Neuronal stem cell (in vitro differentiated cells): ENCODE results near the gene ANKIB1.
"Not testable (repeated sequence)": the region's sequence is repeated elsewhere in the genome, so short reads cannot be mapped to it uniquely, and the experiment has no call there.

Experiments
- DNase-seq: peaks from one replicate; pipeline ENCODE4 v3.0.0-alpha.2; 2013; ENCODE audit warnings: low spot score
- H2AFZ ChIP-seq: one replicate; pipeline ENCODE4 v1.6.1; 2013; ENCODE audit warnings: mild to moderate bottlenecking, low read length, inconsistent platforms
- H2AK5ac ChIP-seq: 2 replicates; pipeline ENCODE4 v1.6.1; 2013; ENCODE audit warnings: low read depth, mild to moderate bottlenecking, inconsistent platforms, low read length, moderate library complexity, mixed read lengths
- H2BK120ac ChIP-seq: 2 replicates; pipeline ENCODE4 v1.6.1; 2013; ENCODE audit warnings: low read depth, mild to moderate bottlenecking, inconsistent platforms, low read length, moderate library complexity, mixed read lengths
- H2BK12ac ChIP-seq: one replicate; pipeline ENCODE4 v1.6.1; 2013; ENCODE audit warnings: low read length, inconsistent platforms
- H2BK15ac ChIP-seq: 2 replicates; pipeline ENCODE4 v1.6.1; 2013; ENCODE audit warnings: mild to moderate bottlenecking, low read length, inconsistent platforms, mixed read lengths
- H2BK5ac ChIP-seq: one replicate; pipeline ENCODE4 v1.6.1; 2013; ENCODE audit warnings: inconsistent platforms, mild to moderate bottlenecking, low read length, moderate library complexity
- H3K14ac ChIP-seq: one replicate; pipeline ENCODE4 v1.6.1; 2013; ENCODE audit warnings: low read length, inconsistent platforms
- H3K18ac ChIP-seq: 2 replicates; pipeline ENCODE4 v1.6.1; 2013; ENCODE audit warnings: low read length, inconsistent platforms
- H3K23ac ChIP-seq: 2 replicates; pipeline ENCODE4 v1.6.1; 2013; ENCODE audit warnings: low read depth, mild to moderate bottlenecking, mixed read lengths, low read length, inconsistent platforms; ENCODE audit not compliant: poor library complexity
- H3K27ac ChIP-seq: replicated peaks from 3 replicates; pipeline ENCODE4 v1.5.1; 2013; ENCODE audit warnings: low read length, inconsistent platforms
- H3K27me3 ChIP-seq, 3 experiments: 2 replicates each; pipeline ENCODE4 v1.6.1; 2013; ENCODE audit warnings: low read length in 3 of 3, mild to moderate bottlenecking in 2 of 3, inconsistent platforms in 1 of 3, low read depth in 1 of 3, mixed read lengths in 1 of 3, moderate library complexity in 1 of 3; ENCODE audit not compliant: control insufficient read depth in 3 of 3, insufficient read depth in 3 of 3
- H3K36me3 ChIP-seq, 2 donors: replicated peaks in 1 of 2; 2 replicates each; pipeline ENCODE4 v1.6.1; 2013; ENCODE audit warnings: low read length in 2 of 2; ENCODE audit not compliant: control insufficient read depth in 2 of 2, insufficient read depth in 2 of 2
- H3K4ac ChIP-seq: 2 replicates; pipeline ENCODE4 v1.6.1; 2013; ENCODE audit warnings: inconsistent platforms, mild to moderate bottlenecking, low read length, moderate library complexity
- H3K4me1 ChIP-seq, 2 donors: 1 replicate in 1 of 2; 2 replicates in 1 of 2; pipeline ENCODE4 v1.6.1; 2013; ENCODE audit warnings: low read length in 2 of 2, low read depth in 1 of 2; ENCODE audit not compliant: control insufficient read depth in 2 of 2, insufficient read depth in 1 of 2
- H3K4me2 ChIP-seq: one replicate; pipeline ENCODE4 v1.6.1; 2013; ENCODE audit warnings: mild to moderate bottlenecking, low read length, inconsistent platforms; ENCODE audit not compliant: insufficient read depth, poor library complexity, severe bottlenecking
- H3K4me3 ChIP-seq, 2 donors: 2 replicates each; pipeline ENCODE4 v1.5.1; 2013; ENCODE audit warnings: low read length in 2 of 2, mild to moderate bottlenecking in 2 of 2, inconsistent platforms in 1 of 2, moderate library complexity in 1 of 2
- H3K79me1 ChIP-seq: one replicate; pipeline ENCODE4 v1.6.1; 2013; ENCODE audit warnings: low read depth, mild to moderate bottlenecking, inconsistent platforms, low read length, moderate library complexity
- H3K9ac ChIP-seq: one replicate; pipeline ENCODE4 v1.6.1; 2013; ENCODE audit warnings: mild to moderate bottlenecking, low read depth, low read length, inconsistent platforms; ENCODE audit not compliant: poor library complexity
- H3K9me3 ChIP-seq, 2 donors: replicated peaks in 1 of 2; 2 replicates each; pipeline versions ENCODE3 to v1.6.1; 2013; ENCODE audit warnings: low read length in 2 of 2, mild to moderate bottlenecking in 2 of 2, inconsistent platforms in 1 of 2, low read depth in 1 of 2, mixed read lengths in 1 of 2, moderate library complexity in 1 of 2; ENCODE audit not compliant: control insufficient read depth in 2 of 2, insufficient read depth in 1 of 2
- H4K8ac ChIP-seq: one replicate; pipeline ENCODE4 v1.6.1; 2013; ENCODE audit warnings: low read depth, mild to moderate bottlenecking, inconsistent platforms, low read length, moderate library complexity
- H4K91ac ChIP-seq: one replicate; pipeline ENCODE4 v1.6.1; 2013; ENCODE audit warnings: low read length, low read depth, mild to moderate bottlenecking, inconsistent platforms; ENCODE audit not compliant: poor library complexity
- WGBS, 2 donors: extraction: QIAGEN DNeasy Blood & Tissue Kit; methylation state at CpG; one replicate each; pipeline ENCODE4 v1.1.7; 2013; ENCODE audit warnings: missing lambda C conversion rate in 2 of 2, mixed read lengths in 1 of 2; ENCODE audit not compliant: insufficient read length in 2 of 2, insufficient replicate concordance in 1 of 2; ENCODE audit errors: extremely low coverage in 2 of 2; 5-methylcytosine and 5-hydroxymethylcytosine counted together

The ANKIB1 gene

DNA sequence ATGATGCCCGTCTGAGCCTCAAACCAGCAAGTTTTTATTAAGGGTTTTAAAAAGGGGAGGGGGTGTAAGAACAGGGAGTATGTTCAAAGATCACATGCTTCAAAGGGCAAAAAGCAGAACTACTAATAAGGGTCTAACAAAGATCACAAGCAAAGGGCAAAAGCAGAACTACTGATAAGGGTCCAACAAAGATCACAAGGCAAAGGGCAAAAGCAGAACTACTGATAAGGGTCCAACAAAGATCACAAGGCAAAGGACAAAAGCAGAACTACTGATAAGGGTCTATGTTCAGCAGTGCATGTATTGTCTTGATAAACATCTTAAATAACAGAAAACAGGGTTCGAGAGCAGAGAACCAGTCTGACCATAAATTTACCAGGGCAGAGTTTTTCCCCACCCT, 196.9 kb downstream of the ANKIB1 start:
- H3K27ac ChIP-seq, H2BK5ac ChIP-seq, H2AFZ ChIP-seq, H2AK5ac ChIP-seq, H3K36me3 ChIP-seq, H3K9ac ChIP-seq, H3K4me3 ChIP-seq, H3K9me3 ChIP-seq, H3K4ac ChIP-seq, H2BK15ac ChIP-seq, H4K8ac ChIP-seq, H3K14ac ChIP-seq, H4K91ac ChIP-seq, H3K18ac ChIP-seq, H3K23ac ChIP-seq, H3K4me1 ChIP-seq, H2BK12ac ChIP-seq, H3K4me2 ChIP-seq, DNase-seq, H2BK120ac ChIP-seq, H3K79me1 ChIP-seq: not testable (repeated sequence)
- WGBS, 2 donors, result no CpG with 5 or more reads among the region's 2 CpGs
- H3K27me3 ChIP-seq, result peaks cover 0 to 14% (median 0%) of the 10 kb centered on the region in 3 experiments

DNA sequence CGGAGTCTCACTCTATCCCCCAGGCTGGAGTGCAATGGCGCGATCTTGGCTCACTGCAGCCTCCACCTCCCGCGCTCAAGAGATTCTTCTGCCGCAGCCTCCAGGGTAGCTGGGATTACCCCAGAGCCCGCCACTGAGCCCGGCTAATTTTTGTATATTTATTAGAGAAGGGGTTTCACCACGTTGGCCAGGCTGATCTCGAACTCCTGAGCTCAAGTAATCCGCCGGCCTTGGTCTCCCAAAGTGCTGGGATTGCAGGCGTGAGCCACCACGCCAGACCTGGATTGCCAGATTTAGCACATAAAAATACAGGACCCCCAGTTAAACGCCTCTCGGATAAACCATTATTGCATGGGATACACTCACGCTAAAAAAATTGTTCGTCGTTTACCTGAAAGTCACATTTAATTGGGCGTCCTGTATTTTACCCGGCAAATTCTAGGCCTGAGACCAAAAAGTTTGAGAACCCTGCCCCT, 201.1 kb downstream of the ANKIB1 start:
- peaks cover 0 to 8% (median 0%) of the 10 kb centered on the region in 3 experiments for H3K27me3 ChIP-seq
- no peak overlapping the region for H4K8ac ChIP-seq
- H3K9ac ChIP-seq, result no peak overlapping the region
- H3K27ac ChIP-seq, result no peak overlapping the region
- peak overlapping the region; percentile 99 for H2AFZ ChIP-seq
- no peak overlapping the region for H2BK15ac ChIP-seq
- H3K9me3 ChIP-seq, result peaks cover 0 to 4% of the 10 kb centered on the region in 2 donors
- no peak overlapping the region for H3K18ac ChIP-seq
- no peak overlapping the region for H2AK5ac ChIP-seq
- no CpG with 5 or more reads among the region's 21 CpGs for WGBS, 2 donors
- no peak overlapping the region for H4K91ac ChIP-seq
- peaks cover 0 to 2% of the 10 kb centered on the region in 2 donors for H3K4me1 ChIP-seq
- DNase-seq, result no peak
- H3K36me3 ChIP-seq, result peaks cover 14 to 34% of the 10 kb centered on the region in 2 donors
- H2BK5ac ChIP-seq, result no peak overlapping the region
- no peak overlapping the region for H3K4ac ChIP-seq
- H3K14ac ChIP-seq, result no peak overlapping the region
- no peak overlapping the region for H3K4me2 ChIP-seq
- peak overlapping the region; percentile 95 for H3K23ac ChIP-seq
- no peak overlapping the region for H2BK12ac ChIP-seq
- H2BK120ac ChIP-seq, result no peak overlapping the region
- H3K79me1 ChIP-seq, result no peaks in the 10 kb centered on the region
- H3K4me3 ChIP-seq, result peak overlapping the region in 1 of 2 donors; percentile 97

DNA sequence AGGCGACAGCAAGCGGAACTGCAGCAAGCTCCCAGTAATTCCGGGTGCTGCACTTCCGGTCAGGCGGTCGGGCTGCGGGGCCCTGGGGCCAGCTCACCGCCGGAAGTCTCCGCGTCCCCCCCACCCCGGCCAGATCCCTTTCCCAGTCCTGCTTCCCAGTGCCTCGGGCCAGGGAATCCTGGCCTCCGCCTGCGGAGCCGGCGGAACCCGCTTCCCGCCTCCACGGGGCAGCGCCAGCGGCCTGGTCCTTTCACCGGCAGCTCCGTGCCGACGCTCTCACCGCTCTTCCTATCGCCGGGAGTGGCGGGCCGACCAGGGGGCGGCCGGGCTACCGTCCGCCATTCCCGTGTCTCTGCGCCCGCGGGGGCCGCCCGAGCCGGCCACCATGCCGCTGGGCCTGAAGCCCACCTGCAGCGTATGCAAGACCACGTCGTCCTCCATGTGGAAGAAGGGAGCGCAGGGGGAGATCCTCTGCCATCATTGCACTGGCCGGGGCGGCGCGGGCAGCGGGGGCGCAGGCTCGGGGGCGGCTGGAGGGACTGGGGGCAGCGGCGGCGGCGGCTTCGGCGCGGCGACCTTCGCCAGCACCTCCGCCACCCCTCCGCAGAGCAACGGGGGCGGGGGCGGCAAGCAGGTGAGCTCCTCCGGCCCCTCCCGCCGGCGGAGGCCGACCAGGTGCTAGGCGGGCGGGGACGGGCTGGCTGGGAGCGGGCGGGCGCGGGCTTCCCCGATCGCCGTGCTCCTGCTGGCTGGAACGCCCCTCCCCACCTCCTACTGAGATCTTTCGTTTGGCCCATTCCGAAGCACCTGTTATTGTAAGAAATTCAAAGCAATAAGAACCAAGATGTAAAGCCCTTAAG, 201.8 kb downstream of the ANKIB1 start, which contains the start of gene GATAD1:
Gene GATAD1 (plus strand): TSS at position 138 of the 860 bp plus-strand sequence. CDS start 248 bp downstream, at position 386.
- no CpG with 5 or more reads among the region's 87 CpGs for WGBS, 2 donors
- H2BK120ac ChIP-seq, result no peak within 1 kb of the TSS
- no peaks in the 10 kb centered on the region for H3K79me1 ChIP-seq
- H2BK12ac ChIP-seq, result no peak within 1 kb of the TSS
- peak within 1 kb of the TSS; percentile 95 for H3K23ac ChIP-seq
- no peak within 1 kb of the TSS for H3K4ac ChIP-seq
- peaks cover 0 to 4% (median 0%) of the 10 kb centered on the region in 3 experiments for H3K27me3 ChIP-seq
- H3K14ac ChIP-seq, result peak within 1 kb of the TSS; percentile 97
- peak within 1 kb of the TSS; percentile 56 for H3K4me2 ChIP-seq
- H3K18ac ChIP-seq, result peak within 1 kb of the TSS; percentile 96
- H3K4me3 ChIP-seq, result peak within 1 kb of the TSS; percentile 97 to 100
- H3K4me1 ChIP-seq, result peaks cover 0 to 2% of the 10 kb centered on the region in 2 donors
- no peak within 1 kb of the TSS for H4K8ac ChIP-seq
- H2AK5ac ChIP-seq, result peak within 1 kb of the TSS; percentile 52
- peak within 1 kb of the TSS; percentile 55 for H3K27ac ChIP-seq
- peak within 1 kb of the TSS; percentile 83 for H2BK15ac ChIP-seq
- no peak within 1 kb of the TSS for H2BK5ac ChIP-seq
- peak within 1 kb of the TSS; percentile 99 for H2AFZ ChIP-seq
- H4K91ac ChIP-seq, result no peak within 1 kb of the TSS
- H3K9ac ChIP-seq, result peak within 1 kb of the TSS; percentile 98
- H3K36me3 ChIP-seq, result peaks cover 19 to 41% of the 10 kb centered on the region in 2 donors
- peak; percentile 87 for DNase-seq
- no peaks in the 10 kb centered on the region for H3K9me3 ChIP-seq

DNA sequence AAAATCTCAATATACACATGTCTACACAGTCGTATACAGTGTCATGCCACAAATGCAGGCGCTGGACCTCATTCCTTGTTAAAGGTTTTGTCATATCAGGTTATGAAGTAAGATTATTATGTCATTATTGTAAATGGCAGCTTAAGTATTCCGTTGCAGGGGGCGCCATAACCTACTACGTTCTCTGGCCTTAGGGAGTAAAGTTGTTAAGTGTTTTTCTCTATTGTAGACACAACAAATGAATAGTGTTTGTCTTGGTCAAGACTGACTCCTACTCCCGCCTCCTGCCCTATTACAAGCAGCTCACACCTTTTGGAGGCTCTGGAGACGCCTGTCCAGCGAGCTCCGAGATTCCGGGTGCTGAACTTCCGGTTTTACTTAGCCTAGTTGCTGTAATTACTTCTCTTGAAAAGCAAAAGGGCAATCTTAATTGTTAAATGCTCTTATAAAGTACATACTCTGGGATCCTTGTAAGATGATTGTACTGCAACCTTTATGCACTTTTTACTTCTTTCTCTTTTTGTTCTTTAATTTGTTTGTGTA, 202.5 kb downstream of the ANKIB1 start:
- Histone ChIP-seq H3K4ac (no peak overlapping the region), H2AFZ (peak overlapping the region; percentile 99), H3K18ac (no peak overlapping the region), H3K9me3 (no peaks in the 10 kb centered on the region), H3K27me3 (peaks cover 0 to 4% (median 0%) of the 10 kb centered on the region in 3 experiments), H2BK15ac (no peak overlapping the region), H3K9ac (no peak overlapping the region), H4K8ac (no peak overlapping the region), H2BK12ac (no peak overlapping the region), H3K4me2 (peak overlapping the region; percentile 56), H2AK5ac (no peak overlapping the region), H3K23ac (no peak overlapping the region), H3K4me1 (peaks cover 0 to 2% of the 10 kb centered on the region in 2 donors), H3K27ac (no peak overlapping the region), H3K36me3 (peaks cover 24 to 48% of the 10 kb centered on the region in 2 donors), H3K4me3 (peak overlapping the region; percentile 97 to 100), H3K14ac (no peak overlapping the region), H2BK120ac (no peak overlapping the region), H2BK5ac (no peak overlapping the region), H4K91ac (no peak overlapping the region), H3K79me1 (no peaks in the 10 kb centered on the region)
- WGBS, 2 donors, result no CpG with 5 or more reads among the region's 11 CpGs
- DNase-seq, result no peak
